HG03520 (cell line): ENCODE data around the gene HNRNPLL.

ENCODE experiments used
- ATAC-seq: cut with Tn5 transposase; IDR thresholded peaks from one replicate; pipeline ENCODE4 v1.9.1; 2021; ENCODE audit warnings: mild to moderate bottlenecking, moderate library complexity; ENCODE audit not compliant: unreplicated experiment

The HNRNPLL gene

GRCh38 chr2:38533757-38534545 lies 68.8 kb downstream of the HNRNPLL start:
- no peak for ATAC-seq

- ATAC-seq, result peak; percentile 96
Observed at GRCh38 chr2:38533180-38533579, 69.5 kb downstream of the HNRNPLL start.

DNA sequence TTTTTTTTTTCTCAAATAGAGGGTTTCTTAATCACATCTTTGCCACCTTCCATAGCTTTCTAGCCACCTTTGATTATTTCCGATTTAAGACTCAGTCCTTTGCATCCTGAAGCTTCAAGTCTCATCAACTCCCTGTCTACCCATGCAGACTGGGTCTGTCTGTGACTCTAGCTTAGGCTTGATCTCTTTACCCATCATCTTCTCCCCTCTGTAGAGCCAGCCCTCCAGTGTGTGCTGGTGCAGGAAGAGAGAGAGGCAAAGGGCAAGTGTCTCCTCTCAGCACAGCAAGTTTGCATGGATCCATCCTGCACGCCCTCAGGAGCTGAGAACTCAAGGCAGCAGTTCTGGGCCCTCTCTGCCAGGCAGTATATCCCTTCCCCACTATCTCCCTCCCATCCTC lies 70.4 kb downstream of the HNRNPLL start:
- no peak for ATAC-seq

DNA sequence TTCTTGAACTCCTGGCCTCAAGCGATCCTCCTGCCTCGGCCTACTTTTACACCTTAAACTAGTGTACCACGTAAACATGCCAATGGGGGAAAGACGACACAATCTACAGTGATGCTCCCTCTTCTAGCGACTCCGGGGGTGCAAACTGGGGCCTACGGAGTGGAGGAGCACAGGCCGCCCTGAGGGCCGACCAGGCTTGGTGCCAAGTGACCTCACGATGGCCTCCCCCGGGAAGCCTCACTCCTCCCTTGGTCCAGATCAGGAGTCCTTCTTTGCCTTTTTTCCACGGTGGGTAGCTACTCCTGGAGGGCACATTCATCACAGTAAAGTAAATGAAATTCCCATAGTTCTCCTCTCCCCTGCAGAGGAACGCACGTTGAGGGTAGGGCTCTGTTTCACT lies 73.5 kb downstream of the HNRNPLL start:
- ATAC-seq, result no peak

DNA sequence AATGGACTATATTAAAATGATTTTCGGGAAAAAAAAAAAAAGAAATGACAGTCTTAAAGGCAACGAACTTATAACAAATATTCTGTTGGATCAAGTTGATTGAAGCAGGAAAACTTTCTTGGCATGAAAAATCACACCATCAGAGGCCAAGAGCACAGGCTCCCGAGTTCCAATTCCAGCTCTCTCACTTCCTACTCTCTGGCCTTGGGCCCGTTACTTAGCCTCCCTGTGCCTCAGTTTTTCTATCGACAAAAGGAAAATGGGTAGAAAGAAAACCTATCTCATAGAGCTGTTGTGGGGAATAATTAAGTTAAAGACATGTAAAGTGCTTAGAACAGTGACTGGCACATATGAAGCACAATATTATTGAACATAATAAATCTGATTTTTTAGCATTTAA lies 74.2 kb downstream of the HNRNPLL start:
- ATAC-seq, result no peak

DNA sequence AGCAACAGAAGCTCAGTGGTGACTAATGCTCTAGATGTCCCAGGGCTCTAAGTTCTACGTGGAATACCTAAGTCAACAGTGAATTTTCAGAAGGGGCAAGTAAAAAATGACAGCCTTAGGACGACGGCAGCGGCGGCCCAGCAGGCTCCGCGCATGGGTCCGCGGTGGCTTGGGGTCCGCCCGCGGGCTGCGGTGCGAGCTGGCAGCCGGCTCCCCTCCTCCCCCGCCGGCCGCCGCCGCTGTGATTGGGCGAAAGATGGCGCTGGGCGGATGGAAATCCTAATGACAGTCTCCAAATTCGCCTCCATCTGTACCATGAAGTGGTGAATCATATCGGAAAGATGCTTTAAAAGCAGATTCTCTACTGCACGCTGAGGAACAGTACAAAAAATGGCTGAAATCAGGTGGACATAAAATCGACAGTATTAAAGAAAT lies 74.7 kb downstream of the HNRNPLL start:
- ATAC-seq, result no peak

DNA sequence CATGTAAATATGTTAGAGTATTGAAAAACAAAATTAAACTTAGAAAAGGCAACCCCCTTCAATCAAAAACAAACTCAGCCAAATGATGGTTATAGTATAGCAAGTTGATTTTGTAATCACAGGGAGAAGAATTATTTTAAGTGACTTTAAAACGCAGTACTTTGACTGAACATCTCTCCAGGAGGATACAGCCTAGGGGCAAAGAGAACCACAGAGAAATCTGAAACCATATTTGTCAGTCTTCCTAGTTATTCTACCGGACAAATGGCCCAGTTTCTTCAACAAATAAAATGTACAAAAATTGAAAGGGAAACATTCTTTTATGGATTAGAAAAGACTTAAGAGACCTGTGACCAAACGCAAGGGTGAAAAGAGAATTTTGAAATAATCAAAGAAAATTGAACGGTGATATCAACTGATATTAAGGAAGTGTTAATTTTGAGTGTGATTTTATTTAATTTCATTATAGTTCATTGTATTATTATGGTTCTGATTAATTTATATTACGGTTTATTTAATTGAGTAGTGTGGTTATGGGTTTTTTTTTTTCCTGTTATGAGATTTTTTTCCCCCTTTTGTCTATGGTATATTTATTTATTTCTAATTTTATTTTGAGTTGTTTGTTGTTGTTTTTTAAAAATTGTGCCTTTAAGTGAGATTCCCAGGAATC lies 75.3 kb downstream of the HNRNPLL start:
- no peak for ATAC-seq

DNA sequence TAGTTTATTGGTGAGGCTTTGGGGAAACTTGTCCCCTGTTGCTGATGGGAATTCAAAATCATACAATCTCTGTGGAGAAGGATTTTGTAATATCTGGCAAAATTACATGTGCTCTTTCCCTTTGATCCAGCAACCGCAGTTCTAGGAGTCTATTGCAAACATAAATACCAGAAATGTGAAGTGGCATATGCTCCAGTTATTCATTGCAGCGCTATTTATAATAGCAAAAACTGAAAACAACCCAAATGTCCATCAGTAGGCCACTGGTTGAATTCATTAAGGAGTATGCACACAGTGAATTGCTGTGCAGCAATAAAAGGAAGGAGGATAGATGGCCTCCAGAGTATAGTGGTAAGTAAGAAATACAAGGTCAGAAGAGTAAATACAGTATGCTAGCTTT lies 76.5 kb downstream of the HNRNPLL start:
- ATAC-seq, result no peak

- ATAC-seq, result no peak
Observed at GRCh38 chr2:38524580-38524979, 78.1 kb downstream of the HNRNPLL start.

- ATAC-seq, result no peak
Observed at GRCh38 chr2:38523728-38524437, 78.8 kb downstream of the HNRNPLL start.

- no peak for ATAC-seq
Observed at GRCh38 chr2:38522754-38523349, 79.9 kb downstream of the HNRNPLL start.

DNA sequence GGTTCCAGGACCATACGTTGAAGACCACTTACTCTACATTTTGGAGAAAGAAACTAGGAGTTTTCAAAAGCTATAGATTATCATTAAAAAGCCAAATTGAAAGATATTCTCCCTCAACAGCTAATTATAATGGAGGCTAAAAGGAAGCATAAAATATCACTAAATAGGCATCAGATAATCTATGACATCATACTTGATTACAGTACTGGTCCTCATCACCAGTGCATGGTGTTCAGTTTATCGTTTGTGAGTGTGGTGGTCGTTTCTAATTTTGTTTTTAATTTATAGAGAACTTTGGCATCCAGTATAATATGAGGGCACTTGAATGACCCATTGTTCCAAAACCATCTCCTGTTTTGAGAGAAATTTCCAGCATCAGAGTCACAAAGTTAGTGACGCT lies 80.9 kb downstream of the HNRNPLL start:
- ATAC-seq, result no peak

GRCh38 chr2:38517284-38517683 lies 85.4 kb downstream of the HNRNPLL start:
- ATAC-seq, result no peak

- ATAC-seq, result no peak
Observed at GRCh38 chr2:38516526-38516925, 86.2 kb downstream of the HNRNPLL start.

DNA sequence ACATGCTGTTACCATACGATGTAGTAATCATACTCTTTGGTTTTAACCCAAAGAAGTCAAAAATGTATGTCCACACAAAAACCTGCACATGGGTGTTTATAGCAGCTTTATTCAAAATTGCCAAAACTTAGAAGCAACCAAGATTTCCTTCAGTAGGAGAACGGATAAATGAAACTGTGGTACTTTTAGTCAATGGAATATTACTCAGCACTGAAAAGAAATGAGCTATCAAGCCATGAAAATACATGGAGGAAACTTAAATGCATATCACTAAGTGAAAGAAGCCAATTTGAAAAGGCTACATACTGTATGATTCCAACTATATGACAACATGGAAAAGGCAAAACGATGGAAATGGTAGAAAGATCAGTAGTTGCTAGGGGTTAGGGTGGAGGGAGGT lies 86.6 kb downstream of the HNRNPLL start:
- no peak for ATAC-seq

- ATAC-seq, result no peak
Observed at GRCh38 chr2:38515155-38516074, 87.3 kb downstream of the HNRNPLL start.

DNA sequence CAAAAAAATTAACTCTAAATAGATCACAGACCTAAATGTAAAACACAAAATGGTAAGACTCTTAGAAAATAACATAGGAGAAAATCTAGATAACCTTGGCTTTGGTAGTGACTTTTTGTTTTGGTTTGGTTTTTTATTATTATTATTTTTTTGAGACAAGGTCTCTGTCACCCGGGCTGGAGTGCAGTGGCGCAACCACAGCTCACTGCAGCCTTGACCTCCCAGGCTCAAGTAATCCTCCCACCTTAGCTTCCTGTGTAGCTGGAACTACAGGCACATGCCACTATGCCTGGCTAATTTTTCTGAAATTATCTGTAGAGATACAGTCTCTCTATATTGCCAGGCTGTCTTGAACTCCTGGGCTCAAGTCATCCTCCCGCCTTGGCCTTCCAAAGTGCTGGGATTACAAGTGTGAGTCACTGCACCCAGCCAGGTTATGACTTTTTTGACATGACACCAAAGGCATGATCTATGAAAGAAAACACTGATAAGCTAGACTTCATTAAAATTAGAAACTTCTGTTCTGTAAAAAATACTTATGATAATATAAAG lies 88.0 kb downstream of the HNRNPLL start:
- no peak for ATAC-seq

GRCh38 chr2:38512211-38512610 lies 90.5 kb downstream of the HNRNPLL start:
- no peak for ATAC-seq
